ENCODE results near the gene ZNF526.

GRCh38 chr19:42242512-42243409, 22.6 kb downstream of the ZNF526 start, which contains the start of gene GSK3A:
- no peak for TF ChIP-seq CTCF (IDR thresholded peaks at IDR 0.05)
- no peak for TF ChIP-seq EZH2 (IDR thresholded peaks at IDR 0.05; ENCODE audit: borderline replicate concordance, insufficient read depth, low read depth, low read length, poor library complexity, severe bottlenecking)

All from B cell (primary cell).